ENCODE data around the gene BDNF. TPM values are rescaled to one million over a fixed set of nuclear protein-coding genes. Genes with fewer than 3 reads are reported as not detected.

Gene BDNF
- total and polyA plus RNA-seq, 2 donors = 0.24 to 0.52 TPM

Other genes with a start within 250 kb of the BDNF start
- 8.2 TPM for gene LGR4, start 227.7 kb downstream of the BDNF start, total RNA-seq
- 6.8 TPM for gene LGR4, start 227.7 kb downstream of the BDNF start, polyA plus RNA-seq
- 12.4 TPM for gene LIN7C, start 193.7 kb downstream of the BDNF start, total RNA-seq
- 14.2 TPM for gene LIN7C, start 193.7 kb downstream of the BDNF start, polyA plus RNA-seq

Data from thymus (tissue), 2 donors.